DOHH2 (cell line): ENCODE data around the gene TTR.

Experiments used
- H3F3A ChIP-seq: fragments of 200-600 bp; sonication (generic), shearing (Covaris generic); 2 replicates; pipeline ENCODE4 v1.6.0; 2016; ENCODE audit warnings: antibody characterized with exemption, mild to moderate bottlenecking; ENCODE audit not compliant: control insufficient read depth, insufficient read depth
- H3K27ac ChIP-seq: fragments of 200-600 bp; sonication (generic); 2 replicates; pipeline ENCODE4 v1.5.1; 2014; ENCODE audit warnings: low read depth, mild to moderate bottlenecking, low read length, moderate library complexity
- H3K27me3 ChIP-seq: fragments of 200-600 bp; sonication (generic); 2 replicates; pipeline ENCODE4 v1.6.1; 2014; ENCODE audit warnings: mild to moderate bottlenecking, low read length, mixed read lengths; ENCODE audit not compliant: control insufficient read depth
- H3K36me3 ChIP-seq: fragments of 200-600 bp; sonication (generic); 2 replicates; pipeline ENCODE4 v1.6.1; 2014; ENCODE audit warnings: mild to moderate bottlenecking, low read length, moderate library complexity, mixed read lengths; ENCODE audit not compliant: control insufficient read depth
- H3K4me1 ChIP-seq: fragments of 200-600 bp; sonication (generic); 2 replicates; pipeline ENCODE4 v1.6.1; 2014; ENCODE audit warnings: mild to moderate bottlenecking, low read length, mixed read lengths; ENCODE audit not compliant: control insufficient read depth
- H3K4me2 ChIP-seq: fragments of 200-600 bp; sonication (generic); 2 replicates; pipeline ENCODE4 v1.6.0; 2014; ENCODE audit warnings: mild to moderate bottlenecking, low read length, moderate library complexity
- H3K4me3 ChIP-seq: fragments of 200-600 bp; sonication (generic); 2 replicates; pipeline ENCODE4 v1.5.1; 2014; ENCODE audit warnings: mild to moderate bottlenecking, low read length, mixed read lengths
- H3K79me2 ChIP-seq: fragments of 200-600 bp; sonication (generic); 2 replicates; pipeline ENCODE4 v1.6.1; 2014; ENCODE audit warnings: mild to moderate bottlenecking, low read length, mixed read lengths; ENCODE audit not compliant: control insufficient read depth
- H3K9me2 ChIP-seq: fragments of 200-600 bp; sonication (generic); replicated peaks from 2 replicates; pipeline ENCODE4 v1.6.1; 2014; ENCODE audit warnings: mild to moderate bottlenecking, low read length, mixed read lengths; ENCODE audit not compliant: control insufficient read depth
- H3K9me3 ChIP-seq: fragments of 200-600 bp; sonication (generic); 2 replicates; pipeline ENCODE4 v1.6.1; 2014; ENCODE audit warnings: antibody characterized with exemption, low read length, mixed read lengths; ENCODE audit not compliant: control insufficient read depth, insufficient read depth
- H4K20me1 ChIP-seq: fragments of 200-600 bp; sonication (generic); 2 replicates; pipeline ENCODE4 v1.6.0; 2014; ENCODE audit warnings: low read depth, mild to moderate bottlenecking, antibody characterized with exemption, low read length, moderate library complexity; ENCODE audit not compliant: control insufficient read depth, insufficient read depth
- EZH2phosphoT487 ChIP-seq: fragments of 200-600 bp; sonication (generic); IDR thresholded peaks from 2 replicates; pipeline ENCODE4 v1.6.1; 2017; ENCODE audit warnings: borderline replicate concordance, mild to moderate bottlenecking, antibody characterized with exemption, low read length, moderate library complexity, mixed read lengths
- TF ChIP-seq, protein P1 (sequence below): fragments of 200-600 bp; sonication (generic); IDR thresholded peaks from one replicate; pipeline ENCODE4 v1.5.1; 2014; ENCODE audit warnings: antibody characterized with exemption, mild to moderate bottlenecking, low read depth, low read length; ENCODE audit not compliant: poor library complexity, severe bottlenecking

The TTR gene

DNA sequence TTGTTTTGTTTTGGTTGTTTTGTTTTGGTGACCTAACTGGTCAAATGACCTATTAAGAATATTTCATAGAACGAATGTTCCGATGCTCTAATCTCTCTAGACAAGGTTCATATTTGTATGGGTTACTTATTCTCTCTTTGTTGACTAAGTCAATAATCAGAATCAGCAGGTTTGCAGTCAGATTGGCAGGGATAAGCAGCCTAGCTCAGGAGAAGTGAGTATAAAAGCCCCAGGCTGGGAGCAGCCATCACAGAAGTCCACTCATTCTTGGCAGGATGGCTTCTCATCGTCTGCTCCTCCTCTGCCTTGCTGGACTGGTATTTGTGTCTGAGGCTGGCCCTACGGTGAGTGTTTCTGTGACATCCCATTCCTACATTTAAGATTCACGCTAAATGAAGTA is at the start of gene TTR:
Gene TTR, plus strand, starts transcription at position 250 of the 400 bp plus-strand sequence. Its CDS starts 26 bp downstream, at position 276.
- Histone ChIP-seq H3K9me3 (no peaks in the 10 kb centered on the region), H4K20me1 (no peaks in the 10 kb centered on the region), H3F3A (no peaks in the 10 kb centered on the region), H3K4me1 (no peaks in the 10 kb centered on the region), H3K27me3 (no peaks in the 10 kb centered on the region), H3K4me2 (no peak within 1 kb of the TSS), H3K9me2 (no peaks in the 10 kb centered on the region), H3K36me3 (no peaks in the 10 kb centered on the region), H3K4me3 (no peak within 1 kb of the TSS), H3K79me2 (no peaks in the 10 kb centered on the region), H3K27ac (no peak within 1 kb of the TSS)
- TF ChIP-seq EZH2phosphoT487, result no peak
- TF ChIP-seq, protein P1, sequence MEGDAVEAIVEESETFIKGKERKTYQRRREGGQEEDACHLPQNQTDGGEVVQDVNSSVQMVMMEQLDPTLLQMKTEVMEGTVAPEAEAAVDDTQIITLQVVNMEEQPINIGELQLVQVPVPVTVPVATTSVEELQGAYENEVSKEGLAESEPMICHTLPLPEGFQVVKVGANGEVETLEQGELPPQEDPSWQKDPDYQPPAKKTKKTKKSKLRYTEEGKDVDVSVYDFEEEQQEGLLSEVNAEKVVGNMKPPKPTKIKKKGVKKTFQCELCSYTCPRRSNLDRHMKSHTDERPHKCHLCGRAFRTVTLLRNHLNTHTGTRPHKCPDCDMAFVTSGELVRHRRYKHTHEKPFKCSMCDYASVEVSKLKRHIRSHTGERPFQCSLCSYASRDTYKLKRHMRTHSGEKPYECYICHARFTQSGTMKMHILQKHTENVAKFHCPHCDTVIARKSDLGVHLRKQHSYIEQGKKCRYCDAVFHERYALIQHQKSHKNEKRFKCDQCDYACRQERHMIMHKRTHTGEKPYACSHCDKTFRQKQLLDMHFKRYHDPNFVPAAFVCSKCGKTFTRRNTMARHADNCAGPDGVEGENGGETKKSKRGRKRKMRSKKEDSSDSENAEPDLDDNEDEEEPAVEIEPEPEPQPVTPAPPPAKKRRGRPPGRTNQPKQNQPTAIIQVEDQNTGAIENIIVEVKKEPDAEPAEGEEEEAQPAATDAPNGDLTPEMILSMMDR, result no peak

GRCh38 chr18:31546476-31546875 is 45.2 kb upstream of the TTR start:
- H3K9me2 ChIP-seq, result no peaks in the 10 kb centered on the region
- H3K36me3 ChIP-seq, result no peaks in the 10 kb centered on the region
- no peaks in the 10 kb centered on the region for H3K4me1 ChIP-seq
- no peak for TF ChIP-seq EZH2phosphoT487
- TF ChIP-seq, protein P1, result no peak
- H3F3A ChIP-seq, result no peaks in the 10 kb centered on the region
- no peaks in the 10 kb centered on the region for H4K20me1 ChIP-seq
- H3K27me3 ChIP-seq, result no peaks in the 10 kb centered on the region
- H3K79me2 ChIP-seq, result no peaks in the 10 kb centered on the region
- no peak overlapping the region for H3K4me2 ChIP-seq
- H3K9me3 ChIP-seq, result no peaks in the 10 kb centered on the region
- H3K27ac ChIP-seq, result no peak overlapping the region
- H3K4me3 ChIP-seq, result no peak overlapping the region

GRCh38 chr18:31548853-31549252 is 42.8 kb upstream of the TTR start:
- H3K79me2 ChIP-seq, result no peaks in the 10 kb centered on the region
- TF ChIP-seq, protein P1, result no peak
- TF ChIP-seq EZH2phosphoT487, result no peak
- H3K9me2 ChIP-seq, result no peaks in the 10 kb centered on the region
- H3K4me3 ChIP-seq, result no peak overlapping the region
- no peaks in the 10 kb centered on the region for H3K4me1 ChIP-seq
- no peaks in the 10 kb centered on the region for H3K36me3 ChIP-seq
- no peak overlapping the region for H3K27ac ChIP-seq
- no peaks in the 10 kb centered on the region for H3K9me3 ChIP-seq
- H3K27me3 ChIP-seq, result peaks cover under 1% of the 10 kb centered on the region; the same call in 1 of the 2 replicates
- no peak overlapping the region for H3K4me2 ChIP-seq
- H4K20me1 ChIP-seq, result no peaks in the 10 kb centered on the region
- no peaks in the 10 kb centered on the region for H3F3A ChIP-seq
